Karpas-422 (cell line): ENCODE results near the gene TASL. TPM values are rescaled to one million over a fixed set of nuclear protein-coding genes. Genes with fewer than 3 reads are reported as not detected.

Source experiments
- DNase-seq: peaks from one replicate; pipeline ENCODE4 v3.0.0-alpha.2; 2015
- H2AFZ ChIP-seq: fragments of 200-600 bp; sonication (generic); 2 replicates; pipeline ENCODE4 v1.6.1; 2014; ENCODE audit warnings: antibody characterized with exemption, low read length, mixed read lengths
- H3K27ac ChIP-seq: fragments of 200-600 bp; sonication (generic); 2 replicates; pipeline ENCODE4 v1.5.1; 2014; ENCODE audit warnings: mild to moderate bottlenecking, low read length, moderate library complexity
- H3K27me3 ChIP-seq: fragments of 200-600 bp; sonication (generic); 2 replicates; pipeline ENCODE4 v1.6.1; 2014; ENCODE audit warnings: low read length, mixed read lengths
- H3K36me3 ChIP-seq: fragments of 200-600 bp; sonication (generic); 2 replicates; pipeline ENCODE4 v1.6.1; 2014; ENCODE audit warnings: low read length, mixed read lengths; ENCODE audit not compliant: insufficient read depth
- H3K4me1 ChIP-seq: fragments of 200-600 bp; sonication (generic); 2 replicates; pipeline ENCODE4 v1.6.1; 2014; ENCODE audit warnings: mild to moderate bottlenecking, low read length, mixed read lengths
- H3K4me2 ChIP-seq: fragments of 200-600 bp; sonication (generic); 2 replicates; pipeline ENCODE4 v1.6.1; 2014; ENCODE audit warnings: low read length, low read depth, mild to moderate bottlenecking; ENCODE audit not compliant: poor library complexity, severe bottlenecking
- H3K4me3 ChIP-seq: fragments of 200-600 bp; sonication (generic); 2 replicates; pipeline ENCODE4 v1.5.1; 2014; ENCODE audit warnings: mild to moderate bottlenecking, antibody characterized with exemption, low read length, mixed read lengths
- H3K79me2 ChIP-seq: fragments of 200-600 bp; sonication (generic); 2 replicates; pipeline ENCODE4 v1.6.1; 2014; ENCODE audit warnings: mild to moderate bottlenecking, low read length, mixed read lengths
- H3K9ac ChIP-seq: fragments of 200-600 bp; sonication (generic); 2 replicates; pipeline ENCODE4 v1.6.0; 2014; ENCODE audit warnings: low read length
- H3K9me2 ChIP-seq: fragments of 200-600 bp; sonication (generic), shearing (Covaris generic); replicated peaks from 2 replicates; pipeline ENCODE4 v1.6.0; 2014; ENCODE audit warnings: mild to moderate bottlenecking, low read length, moderate library complexity; ENCODE audit not compliant: insufficient read depth
- H3K9me3 ChIP-seq: fragments of 300-700, 200-600 bp; sonication (generic); 2 replicates; pipeline ENCODE4 v1.6.1; 2014; ENCODE audit warnings: low read length, mixed read lengths
- H4K20me1 ChIP-seq: fragments of 200-600 bp; sonication (generic); 2 replicates; pipeline ENCODE4 v1.6.1; 2014; ENCODE audit warnings: mild to moderate bottlenecking, antibody characterized with exemption, low read length, low read depth; ENCODE audit not compliant: insufficient read depth
- total RNA-seq: library from RNA; depleted of rRNA; stranded (reverse); fragments of >200 nt; shearing (Covaris generic); gene quantifications from 2 replicates; pipeline ENCODE4 v1.2.3, GENCODE V29; 2014; ENCODE audit warnings: low replicate concordance; rRNA removed

Gene TASL, protein sequence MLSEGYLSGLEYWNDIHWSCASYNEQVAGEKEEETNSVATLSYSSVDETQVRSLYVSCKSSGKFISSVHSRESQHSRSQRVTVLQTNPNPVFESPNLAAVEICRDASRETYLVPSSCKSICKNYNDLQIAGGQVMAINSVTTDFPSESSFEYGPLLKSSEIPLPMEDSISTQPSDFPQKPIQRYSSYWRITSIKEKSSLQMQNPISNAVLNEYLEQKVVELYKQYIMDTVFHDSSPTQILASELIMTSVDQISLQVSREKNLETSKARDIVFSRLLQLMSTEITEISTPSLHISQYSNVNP
- total RNA-seq, result 0.30 and 1.5 TPM in 2 replicates

DNA sequence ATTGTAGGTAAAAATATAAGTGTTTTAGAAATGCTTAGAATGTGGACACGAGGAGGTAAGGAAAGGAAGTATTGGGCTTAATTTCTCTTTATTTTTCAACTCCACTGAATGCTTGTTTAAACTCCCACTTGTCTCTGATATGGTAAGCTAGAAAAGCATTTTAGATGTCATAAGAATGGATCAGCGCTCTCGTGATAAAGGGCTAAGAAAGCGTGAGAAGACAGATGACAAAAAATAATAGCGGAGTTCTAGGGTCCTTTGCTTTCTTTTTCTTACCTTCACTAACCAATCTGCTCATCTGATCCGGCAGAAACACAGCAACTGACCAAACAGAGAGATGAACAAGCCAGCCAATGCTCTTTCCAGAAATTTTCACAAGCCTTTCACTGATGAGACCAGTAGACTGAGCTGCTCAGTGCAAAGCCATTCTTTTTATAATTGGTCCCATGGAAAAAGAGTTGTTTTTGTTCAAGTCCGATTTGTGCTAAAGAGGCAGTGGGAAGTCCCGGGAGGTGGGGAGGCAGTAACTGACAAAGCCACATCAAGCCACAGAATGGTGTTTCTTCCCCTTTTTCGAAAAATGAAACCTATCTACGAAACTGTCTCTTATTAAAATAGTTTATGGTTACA lies at the start of gene TASL:
TASL (minus strand) TSS at position 405 of the 630 bp plus-strand sequence. CDS start 17,411 bp downstream, outside the sequence.
- peak within 1 kb of the TSS; percentile 65 for H3K9ac ChIP-seq
- H3K27ac ChIP-seq, result peak within 1 kb of the TSS; percentile 85
- H3K4me2 ChIP-seq, result peak within 1 kb of the TSS; percentile 78
- no peaks in the 10 kb centered on the region for H3K9me2 ChIP-seq
- H3K4me3 ChIP-seq, result peak within 1 kb of the TSS; percentile 68
- no peaks in the 10 kb centered on the region for H3K79me2 ChIP-seq
- H3K36me3 ChIP-seq, result no peaks in the 10 kb centered on the region
- no peaks in the 10 kb centered on the region for H4K20me1 ChIP-seq
- peaks cover 15% of the 10 kb centered on the region; the same call in 1 of the 2 replicates for H3K4me1 ChIP-seq
- DNase-seq, result peak; percentile 74
- no peaks in the 10 kb centered on the region for H3K27me3 ChIP-seq
- H3K9me3 ChIP-seq, result no peaks in the 10 kb centered on the region
- H2AFZ ChIP-seq, result peak within 1 kb of the TSS; percentile 86

- Histone ChIP-seq H3K27ac (no peak overlapping the region), H3K27me3 (no peaks in the 10 kb centered on the region), H3K36me3 (no peaks in the 10 kb centered on the region), H3K4me3 (no peak overlapping the region), H3K4me2 (no peak overlapping the region), H3K9me3 (peaks cover 4% of the 10 kb centered on the region; the same call in 1 of the 2 replicates), H3K9me2 (no peaks in the 10 kb centered on the region), H3K4me1 (no peaks in the 10 kb centered on the region), H3K9ac (no peak overlapping the region), H2AFZ (no peak overlapping the region), H3K79me2 (no peaks in the 10 kb centered on the region), H4K20me1 (no peaks in the 10 kb centered on the region)
- no peak for DNase-seq
Measured at GRCh38 chrX:30626402-30626801, 48.8 kb upstream of the TASL start.

GRCh38 chrX:30622361-30622760 lies 44.8 kb upstream of the TASL start:
- Histone ChIP-seq H3K27me3 (no peaks in the 10 kb centered on the region), H4K20me1 (no peaks in the 10 kb centered on the region), H3K9me3 (peaks cover 4% of the 10 kb centered on the region; the same call in 1 of the 2 replicates), H3K36me3 (no peaks in the 10 kb centered on the region), H3K4me1 (no peaks in the 10 kb centered on the region), H3K4me2 (no peak overlapping the region), H3K9ac (no peak overlapping the region), H2AFZ (no peak overlapping the region), H3K27ac (no peak overlapping the region), H3K9me2 (no peaks in the 10 kb centered on the region), H3K4me3 (no peak overlapping the region), H3K79me2 (no peaks in the 10 kb centered on the region)
- no peak for DNase-seq

DNA sequence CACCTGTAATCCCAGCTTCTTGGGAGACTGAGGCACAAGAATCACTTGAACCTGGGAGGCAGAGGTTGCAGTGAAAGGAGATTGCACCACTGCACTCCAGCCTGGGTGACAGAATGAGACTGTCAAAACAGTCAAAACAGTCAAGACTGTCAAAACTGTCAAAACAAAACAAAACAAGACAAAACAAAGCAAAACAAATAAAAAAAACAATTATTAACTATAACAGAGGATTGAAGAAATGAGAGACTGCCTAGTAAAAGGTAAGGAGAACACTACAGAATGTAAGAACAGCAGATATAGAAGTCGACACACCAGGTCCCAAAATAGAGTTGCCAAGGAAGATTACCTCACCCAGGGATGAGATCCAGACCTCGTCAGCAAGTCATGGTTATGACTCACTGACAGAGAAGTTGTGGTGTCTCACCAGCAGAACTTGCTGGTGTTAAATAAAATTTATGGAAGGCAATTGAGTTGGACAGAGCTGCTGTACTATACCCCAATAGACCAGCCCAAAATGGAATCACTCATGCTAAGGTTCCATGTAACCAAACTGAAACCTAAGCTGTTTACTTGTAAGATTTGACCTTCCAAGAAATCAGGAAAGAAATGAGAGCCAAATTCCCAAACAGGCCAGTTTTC lies 43.5 kb upstream of the TASL start:
- no peaks in the 10 kb centered on the region for H3K36me3 ChIP-seq
- H3K79me2 ChIP-seq, result no peaks in the 10 kb centered on the region
- no peaks in the 10 kb centered on the region for H3K9me2 ChIP-seq
- no peaks in the 10 kb centered on the region for H3K4me1 ChIP-seq
- no peak overlapping the region for H3K9ac ChIP-seq
- DNase-seq, result no peak
- H3K27me3 ChIP-seq, result no peaks in the 10 kb centered on the region
- H3K9me3 ChIP-seq, result peaks cover 7% of the 10 kb centered on the region; the same call in 1 of the 2 replicates
- no peaks in the 10 kb centered on the region for H4K20me1 ChIP-seq
- no peak overlapping the region for H3K4me3 ChIP-seq
- H2AFZ ChIP-seq, result no peak overlapping the region
- no peak overlapping the region for H3K27ac ChIP-seq
- no peak overlapping the region for H3K4me2 ChIP-seq

GRCh38 chrX:30620125-30620524 lies 42.6 kb upstream of the TASL start:
- no peaks in the 10 kb centered on the region for H3K9me2 ChIP-seq

DNA sequence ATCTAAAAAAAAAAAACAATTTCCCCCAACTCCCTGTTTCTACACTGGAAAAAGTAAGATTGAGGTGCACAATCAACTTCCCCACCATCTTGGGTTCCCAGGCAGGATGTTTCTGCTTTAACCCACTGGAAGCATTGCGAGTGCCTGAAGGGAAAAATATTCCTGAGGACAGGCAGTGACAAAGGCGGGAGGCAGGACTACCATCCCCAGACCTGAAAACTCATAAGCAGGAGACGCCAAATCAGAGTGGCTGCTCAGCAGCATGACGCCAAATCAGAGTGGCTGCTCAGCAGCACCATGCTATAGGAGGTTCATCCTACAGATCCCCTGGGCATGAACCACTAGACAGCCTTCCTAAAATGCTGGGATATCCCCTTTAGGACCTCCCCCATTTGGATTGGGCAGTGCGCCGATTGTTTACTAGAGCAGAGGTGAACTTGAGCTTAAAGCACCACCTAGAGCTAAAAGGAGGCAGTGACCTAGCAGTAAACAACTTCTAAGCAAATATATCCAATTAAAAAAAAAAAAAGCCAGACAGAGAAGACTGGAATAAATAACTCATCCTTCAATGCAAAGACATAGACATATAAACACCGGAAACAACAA lies 40.7 kb upstream of the TASL start:
- no peaks in the 10 kb centered on the region for H3K27me3 ChIP-seq
- no peak overlapping the region for H2AFZ ChIP-seq
- H3K9me3 ChIP-seq, result peaks cover 7% of the 10 kb centered on the region; the same call in 1 of the 2 replicates
- H3K36me3 ChIP-seq, result no peaks in the 10 kb centered on the region
- H3K79me2 ChIP-seq, result no peaks in the 10 kb centered on the region
- no peak overlapping the region for H3K27ac ChIP-seq
- no peaks in the 10 kb centered on the region for H4K20me1 ChIP-seq
- no peak overlapping the region for H3K4me2 ChIP-seq
- H3K9ac ChIP-seq, result no peak overlapping the region
- DNase-seq, result no peak
- H3K9me2 ChIP-seq, result no peaks in the 10 kb centered on the region
- no peak overlapping the region for H3K4me3 ChIP-seq
- H3K4me1 ChIP-seq, result no peaks in the 10 kb centered on the region

More at GRCh38 chrX:30620125-30620524, 42.6 kb upstream of the TASL start:
- Histone ChIP-seq H4K20me1 (no peaks in the 10 kb centered on the region), H3K4me1 (no peaks in the 10 kb centered on the region), H3K27me3 (no peaks in the 10 kb centered on the region), H3K9me3 (peaks cover 7% of the 10 kb centered on the region; the same call in 1 of the 2 replicates), H3K79me2 (no peaks in the 10 kb centered on the region), H3K9ac (no peak overlapping the region), H3K4me3 (no peak overlapping the region), H3K36me3 (no peaks in the 10 kb centered on the region), H3K4me2 (no peak overlapping the region), H3K27ac (no peak overlapping the region), H2AFZ (no peak overlapping the region)
- DNase-seq, result no peak

- Histone ChIP-seq H4K20me1 (no peaks in the 10 kb centered on the region), H3K27ac (no peak overlapping the region), H3K4me2 (no peak overlapping the region), H3K4me1 (no peaks in the 10 kb centered on the region), H3K9me2 (no peaks in the 10 kb centered on the region), H3K9ac (no peak overlapping the region), H2AFZ (no peak overlapping the region), H3K4me3 (no peak overlapping the region), H3K36me3 (no peaks in the 10 kb centered on the region), H3K79me2 (no peaks in the 10 kb centered on the region), H3K9me3 (peaks cover 2% of the 10 kb centered on the region; the same call in 1 of the 2 replicates), H3K27me3 (no peaks in the 10 kb centered on the region)
- no peak for DNase-seq
Measured at GRCh38 chrX:30615229-30615628, 37.7 kb upstream of the TASL start.

GRCh38 chrX:30613721-30614120 lies 36.2 kb upstream of the TASL start:
- Histone ChIP-seq H3K4me3 (no peak overlapping the region), H3K36me3 (no peaks in the 10 kb centered on the region), H4K20me1 (no peaks in the 10 kb centered on the region), H3K9ac (no peak overlapping the region), H3K79me2 (no peaks in the 10 kb centered on the region), H2AFZ (no peak overlapping the region), H3K4me1 (no peaks in the 10 kb centered on the region), H3K9me3 (peaks cover 2% of the 10 kb centered on the region; the same call in 1 of the 2 replicates), H3K4me2 (no peak overlapping the region), H3K9me2 (no peaks in the 10 kb centered on the region), H3K27ac (no peak overlapping the region), H3K27me3 (no peaks in the 10 kb centered on the region)
- DNase-seq, result no peak
